Natural killer cell (primary cell): ENCODE data around the gene TBCD. TPM values are rescaled to one million over a fixed set of nuclear protein-coding genes. Genes with fewer than 3 reads are reported as not detected.

Source experiments
- ATAC-seq, 3 donors: fragments of 150-1000 bp in 2 of 3; fragments of 200-7000 bp in 1 of 3; cut with Tn5 transposase; 1 replicate in 1 of 3; 2 replicates in 2 of 3; pipeline ENCODE4 v1.10.0; 2021; ENCODE audit warnings: mild to moderate bottlenecking in 2 of 3, moderate library complexity in 2 of 3
- DNase-seq, 2 donors: peaks; one replicate each; pipeline versions ENCODE4 v3.0.0 to v3.0.0-alpha.2; 2013 to 2021; ENCODE audit warnings: mixed read lengths in 1 of 2
- H3K27ac ChIP-seq: one replicate; pipeline ENCODE4 v1.5.1; 2013; ENCODE audit warnings: mild to moderate bottlenecking, low read length
- H3K27me3 ChIP-seq: one replicate; pipeline ENCODE4 v1.6.1; 2013; ENCODE audit warnings: low read length; ENCODE audit not compliant: control insufficient read depth, insufficient read depth
- H3K36me3 ChIP-seq: one replicate; pipeline ENCODE4 v1.6.1; 2013; ENCODE audit warnings: low read length; ENCODE audit not compliant: control insufficient read depth, insufficient read depth
- H3K4me1 ChIP-seq: one replicate; pipeline ENCODE4 v1.6.1; 2013; ENCODE audit warnings: low read length; ENCODE audit not compliant: control insufficient read depth, insufficient read depth
- H3K4me3 ChIP-seq: one replicate; pipeline ENCODE4 v1.5.1; 2013; ENCODE audit warnings: low read length
- H3K9me3 ChIP-seq: one replicate; pipeline ENCODE4 v1.6.1; 2013; ENCODE audit warnings: low read length; ENCODE audit not compliant: control insufficient read depth, insufficient read depth
- H3K27ac Mint-ChIP-seq, 2 donors: one replicate each; pipeline ENCODE4 v1.8.0; 2022; ENCODE audit warnings: mild to moderate bottlenecking in 2 of 2, mixed read lengths in 2 of 2, moderate library complexity in 1 of 2
- H3K27me3 Mint-ChIP-seq, 2 donors: one replicate each; pipeline ENCODE4 v1.8.0; 2022; ENCODE audit warnings: low read depth in 2 of 2, mixed read lengths in 2 of 2
- H3K36me3 Mint-ChIP-seq: one replicate; pipeline ENCODE4 v1.8.0; 2022; ENCODE audit warnings: mixed read lengths
- H3K4me1 Mint-ChIP-seq, 2 donors: one replicate each; pipeline ENCODE4 v1.8.0; 2022; ENCODE audit warnings: mixed read lengths in 2 of 2
- H3K4me3 Mint-ChIP-seq: one replicate; pipeline ENCODE4 v1.8.0; 2022; ENCODE audit warnings: mild to moderate bottlenecking, moderate library complexity, mixed read lengths
- H3K9me3 Mint-ChIP-seq, 2 donors: one replicate each; pipeline ENCODE4 v1.8.0; 2022; ENCODE audit warnings: mixed read lengths in 2 of 2
- CTCF ChIP-seq: fragments of 200-600 bp; IDR thresholded peaks from one replicate; pipeline ENCODE4 v1.8.0; 2022; ENCODE audit warnings: antibody characterized with exemption
- WGBS: methylation state at CpG from one replicate; pipeline ENCODE4 v1.1.7; 2013; ENCODE audit warnings: missing lambda C conversion rate; ENCODE audit not compliant: insufficient coverage; 5-methylcytosine and 5-hydroxymethylcytosine counted together
- intact Hi-C: fragments of 100-400 bp; cut with micrococcal nuclease; formaldehyde crosslinking; loops from one replicate; pipeline ENCODE4 v1.14.2; 2022
- total RNA-seq, 4 donors: library from RNA; stranded (reverse); fragments of 120-200 nt in 1 of 4; gene quantifications; one replicate each; pipeline versions ENCODE4 v1.2.3 to v1.2.4, GENCODE V29; 2013 to 2022

Gene TBCD
- total RNA-seq, 3 donors from 2014 or later (not counting 1 experiment from before 2014, with no cell fraction given), result 92.0 to 149 (median 132) TPM

- TF ChIP-seq CTCF, result no peak
- no peak overlapping the region for H3K27ac Mint-ChIP-seq
- H3K4me1 ChIP-seq, result no peaks in the 10 kb centered on the region
- no peak for ATAC-seq
- peaks cover 15% of the 10 kb centered on the region for H3K9me3 ChIP-seq
- H3K9me3 Mint-ChIP-seq, result peaks cover 7 to 14% of the 10 kb centered on the region in 2 donors
- no peak overlapping the region for H3K27ac ChIP-seq
- peaks cover 29% of the 10 kb centered on the region for H3K36me3 Mint-ChIP-seq
- H3K4me1 Mint-ChIP-seq, result peaks cover 9 to 11% of the 10 kb centered on the region in 2 donors
- H3K4me3 Mint-ChIP-seq, result no peak overlapping the region
- WGBS, result 88% methylated on average over 11 of the region's 11 CpGs
- H3K4me3 ChIP-seq, result no peak overlapping the region
- peaks cover 16% of the 10 kb centered on the region for H3K36me3 ChIP-seq
- intact Hi-C loops, result no loop called here
- DNase-seq, result no peak
- H3K27me3 Mint-ChIP-seq, result no peaks in the 10 kb centered on the region
- no peaks in the 10 kb centered on the region for H3K27me3 ChIP-seq
Measured at GRCh38 chr17:82947051-82947991, 195.5 kb downstream of the TBCD start.

GRCh38 chr17:82948081-82948511, 196.2 kb downstream of the TBCD start:
- H3K4me3 Mint-ChIP-seq, result no peak overlapping the region
- 96% methylated on average over 18 of the region's 18 CpGs for WGBS
- TF ChIP-seq CTCF, result no peak
- H3K36me3 Mint-ChIP-seq, result peaks cover 37% of the 10 kb centered on the region
- peaks cover 11 to 15% of the 10 kb centered on the region in 2 donors for H3K4me1 Mint-ChIP-seq
- intact Hi-C loops, result no loop called here
- no peak for DNase-seq
- Histone ChIP-seq H3K36me3 (peaks cover 9% of the 10 kb centered on the region), H3K4me1 (no peaks in the 10 kb centered on the region), H3K27ac (no peak overlapping the region), H3K9me3 (peaks cover 15% of the 10 kb centered on the region), H3K27me3 (no peaks in the 10 kb centered on the region), H3K4me3 (no peak overlapping the region)
- peaks cover 9 to 14% of the 10 kb centered on the region in 2 donors for H3K9me3 Mint-ChIP-seq
- H3K27ac Mint-ChIP-seq, result no peak overlapping the region
- ATAC-seq, result no peak
- H3K27me3 Mint-ChIP-seq, result no peaks in the 10 kb centered on the region

- ATAC-seq, result no peak
Measured at GRCh38 chr17:82948957-82949356, 197.1 kb downstream of the TBCD start.

More at GRCh38 chr17:82948957-82949356, 197.1 kb downstream of the TBCD start:
- H3K27ac Mint-ChIP-seq, result no peak overlapping the region
- no peaks in the 10 kb centered on the region for H3K27me3 Mint-ChIP-seq
- intact Hi-C loops, result no loop called here
- DNase-seq, result no peak
- H3K9me3 ChIP-seq, result peaks cover 15% of the 10 kb centered on the region
- H3K36me3 ChIP-seq, result peaks cover 5% of the 10 kb centered on the region
- H3K4me3 ChIP-seq, result no peak overlapping the region
- no peak overlapping the region for H3K27ac ChIP-seq
- no peak for TF ChIP-seq CTCF
- WGBS, result 97% methylated on average over 3 of the region's 5 CpGs
- H3K4me3 Mint-ChIP-seq, result no peak overlapping the region
- H3K9me3 Mint-ChIP-seq, result peaks cover 9 to 14% of the 10 kb centered on the region in 2 donors
- H3K4me1 Mint-ChIP-seq, result peaks cover 11 to 15% of the 10 kb centered on the region in 2 donors
- no peaks in the 10 kb centered on the region for H3K4me1 ChIP-seq
- no peaks in the 10 kb centered on the region for H3K27me3 ChIP-seq
- H3K36me3 Mint-ChIP-seq, result peaks cover 38% of the 10 kb centered on the region
